Measurements from ENCODE around the gene MTA1.

MTA1 gene

GRCh38 chr14:105478398-105479251 is 59.0 kb downstream of the MTA1 start:
- DNase-seq = no peak

- no peak for DNase-seq
Measured at GRCh38 chr14:105479431-105480158, 60.0 kb downstream of the MTA1 start.

DNA sequence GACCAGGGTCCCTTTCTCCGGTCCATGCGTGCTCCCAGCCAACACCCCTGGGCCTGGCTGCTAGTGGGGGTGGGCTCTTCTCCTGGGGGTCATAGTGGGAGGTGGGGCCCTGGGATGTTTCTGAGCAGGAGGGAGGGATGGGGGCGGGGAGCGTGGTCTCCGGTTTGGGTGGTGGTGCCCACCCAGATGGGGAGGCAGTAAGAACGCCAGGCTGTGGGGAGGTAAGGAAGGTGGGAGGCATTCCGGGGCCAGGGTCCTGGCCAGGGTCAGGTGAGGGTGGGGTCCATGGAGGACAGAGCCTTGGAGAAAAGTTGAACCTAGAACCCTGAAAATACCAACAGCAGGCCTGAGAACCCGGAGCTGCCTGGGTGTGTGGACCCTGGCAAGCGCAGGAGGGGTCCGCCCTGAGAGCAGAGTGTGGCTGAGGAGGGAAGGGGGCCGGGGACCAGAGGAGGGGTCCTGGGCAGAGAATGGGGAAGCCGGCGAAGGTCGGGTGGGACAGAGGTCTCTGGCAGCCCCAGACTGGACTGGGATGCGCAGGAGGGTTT is 60.6 kb downstream of the MTA1 start:
- DNase-seq = no peak

GRCh38 chr14:105480807-105481801 is 61.5 kb downstream of the MTA1 start:
- peak; percentile 49 for DNase-seq

- peak; percentile 88 for DNase-seq
Measured at GRCh38 chr14:105481886-105482457, 62.3 kb downstream of the MTA1 start.

DNA sequence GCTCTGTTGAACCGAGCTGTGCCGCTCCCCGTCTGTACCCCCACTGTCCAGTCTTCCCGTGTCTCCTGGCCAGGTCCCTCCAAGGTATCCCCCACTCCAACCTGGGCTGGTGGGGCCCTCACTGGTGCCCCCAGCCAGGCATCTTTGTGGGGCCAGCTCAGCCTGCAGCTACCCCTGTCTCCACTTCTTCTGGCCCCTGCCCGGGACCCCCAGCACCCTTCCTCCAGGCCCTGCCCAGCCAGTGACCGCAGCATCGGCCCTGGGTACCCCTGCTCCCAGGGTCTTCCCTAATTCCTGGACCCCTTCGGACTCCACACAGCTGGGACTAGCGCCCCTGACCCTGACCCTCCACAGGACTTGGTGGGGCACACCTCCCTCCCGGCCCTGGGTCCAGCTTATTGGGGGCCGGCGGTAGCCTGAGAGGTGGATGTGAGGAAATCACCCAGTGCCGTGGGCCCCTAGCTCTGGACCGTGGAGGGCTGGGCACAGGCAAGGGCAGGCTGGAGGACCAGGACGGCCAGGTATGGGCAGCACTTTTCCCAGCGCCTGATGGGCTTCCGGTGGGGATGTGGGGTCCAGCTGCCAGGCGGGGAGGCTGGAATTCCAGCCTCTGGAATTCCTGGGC is 63.0 kb downstream of the MTA1 start:
- no peak for DNase-seq

- DNase-seq = no peak
Measured at GRCh38 chr14:105483300-105484068, 63.9 kb downstream of the MTA1 start.

GRCh38 chr14:105484069-105484996 is 64.7 kb downstream of the MTA1 start:
- no peak for DNase-seq

DNA sequence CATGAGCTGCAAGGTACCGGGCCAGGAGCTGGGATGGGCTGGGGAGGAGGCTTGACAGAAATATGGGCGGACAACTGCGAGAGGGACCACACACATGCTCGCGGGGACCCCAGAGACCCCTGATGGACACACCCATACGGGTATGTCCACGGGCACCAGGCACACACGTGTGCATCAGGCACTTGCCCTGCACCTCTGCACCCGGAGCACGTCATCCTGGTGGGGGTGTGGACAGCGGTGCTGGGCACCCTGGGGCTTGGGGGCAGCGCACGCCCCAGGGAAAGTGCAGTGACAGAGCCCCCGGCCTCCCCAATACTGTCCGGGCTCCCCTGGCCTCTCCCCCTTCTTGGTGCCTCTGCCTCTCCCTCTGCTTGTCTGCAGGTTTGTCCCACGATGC is 65.4 kb downstream of the MTA1 start:
- no peak for DNase-seq

- no peak for DNase-seq
Measured at GRCh38 chr14:105485739-105486162, 66.1 kb downstream of the MTA1 start.

DNA sequence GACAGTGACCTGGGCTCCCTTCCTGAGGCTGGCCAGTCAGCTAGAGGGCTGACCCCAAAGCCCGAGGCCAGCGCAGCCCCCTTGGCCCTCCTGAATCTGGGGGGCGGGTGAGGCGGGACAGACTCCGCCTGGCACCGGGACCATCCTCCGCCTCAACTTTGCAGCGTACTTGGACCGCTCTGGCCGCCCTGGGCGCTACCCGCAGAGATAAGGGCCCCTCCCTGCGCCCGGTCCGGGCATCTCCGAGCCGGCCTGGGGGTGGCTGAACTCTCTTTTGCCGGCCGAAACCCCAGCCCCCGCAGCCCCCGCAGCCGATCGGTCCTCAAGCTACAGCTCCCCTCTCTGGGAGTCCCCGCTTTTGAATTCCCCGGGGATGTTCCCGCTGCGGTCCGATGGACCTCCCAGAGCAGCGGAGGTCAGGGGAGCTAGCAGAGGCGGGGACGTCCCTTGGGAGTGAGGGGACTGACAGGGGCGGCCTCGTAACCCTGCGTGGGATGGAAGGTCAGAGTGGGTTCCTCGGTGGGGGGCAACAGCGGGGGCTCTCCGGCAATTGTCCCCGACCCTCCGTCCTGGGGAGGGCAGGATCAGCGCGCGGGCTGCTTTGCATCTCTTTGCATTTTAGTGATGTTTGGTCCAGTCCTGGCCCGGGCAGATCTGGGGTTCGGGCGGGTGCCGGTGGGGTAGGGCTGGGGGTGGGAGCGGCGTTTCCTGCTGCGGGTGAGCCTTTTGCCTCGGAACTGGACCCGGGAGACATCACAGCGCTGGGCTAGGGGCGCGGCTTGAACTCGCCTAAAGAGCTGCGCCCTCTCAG is 66.7 kb downstream of the MTA1 start, which contains the start of gene CRIP1:
Gene CRIP1, plus strand, starts transcription at position 724 of the 811 bp plus-strand sequence. CDS start 374 bp downstream, outside the sequence.
- no peak for DNase-seq

DNA sequence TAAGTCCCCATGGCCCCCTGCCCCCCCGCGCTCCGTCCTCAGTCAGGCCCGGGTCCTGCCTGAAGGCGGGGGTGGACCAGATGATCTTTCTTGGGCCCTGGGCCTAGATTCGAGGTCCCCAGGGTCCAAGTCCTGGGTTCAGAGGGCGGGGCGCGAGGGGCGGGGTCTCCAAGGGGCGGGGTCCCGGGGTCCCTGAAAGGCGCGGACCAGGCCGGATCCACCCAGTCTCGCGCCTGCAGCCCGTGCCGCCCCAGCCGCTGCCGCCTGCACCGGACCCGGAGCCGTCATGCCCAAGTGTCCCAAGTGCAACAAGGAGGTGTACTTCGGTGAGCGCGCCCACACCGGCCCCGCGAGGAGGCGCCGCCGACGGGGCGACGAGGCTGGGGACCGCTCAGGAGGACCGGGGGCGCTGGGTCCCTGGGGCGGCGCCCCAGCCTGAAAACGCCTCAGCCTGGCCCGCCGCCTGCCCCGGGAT is 67.4 kb downstream of the MTA1 start:
- DNase-seq = no peak

- DNase-seq = no peak
Measured at GRCh38 chr14:105487449-105487985, 67.9 kb downstream of the MTA1 start.

- DNase-seq = no peak
Measured at GRCh38 chr14:105487986-105488777, 68.6 kb downstream of the MTA1 start.

DNA sequence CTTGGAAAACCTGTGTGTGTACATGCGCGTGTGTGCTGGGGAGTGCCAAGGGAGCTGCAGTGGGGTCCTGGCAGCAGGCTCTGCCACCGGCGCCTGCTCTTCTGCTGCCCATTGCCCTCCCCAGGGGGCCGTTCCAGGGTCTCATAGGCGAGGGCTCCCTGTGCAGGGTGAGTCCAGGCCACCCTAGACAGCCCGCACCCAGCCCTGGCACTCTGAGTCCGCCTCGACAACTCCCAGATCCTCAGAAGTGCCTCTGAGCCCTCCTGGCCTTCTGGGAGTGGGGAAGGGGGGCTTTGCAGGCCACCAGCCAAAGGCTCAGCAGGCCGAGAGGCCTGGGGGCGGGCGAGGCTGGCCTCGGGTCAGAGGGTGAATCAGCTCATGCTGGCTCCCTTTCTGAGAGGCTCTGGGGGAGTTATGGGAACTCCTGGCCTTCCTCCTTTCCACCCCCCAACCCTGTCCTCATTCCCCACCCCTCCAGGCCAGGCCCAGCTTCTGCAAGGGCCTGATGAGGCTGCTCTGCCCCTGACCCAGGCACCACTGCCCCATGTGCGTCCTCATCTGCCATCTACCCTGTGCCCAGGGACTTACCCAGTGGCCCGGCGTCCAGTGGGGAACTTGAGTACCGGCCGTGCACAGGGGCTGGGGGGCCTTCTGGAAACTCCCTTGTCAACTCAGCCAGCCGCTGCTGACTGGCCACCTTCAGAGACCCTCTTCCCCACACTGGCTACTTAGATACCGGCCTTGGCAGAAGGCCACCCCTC is 69.3 kb downstream of the MTA1 start:
- DNase-seq = no peak

DNA sequence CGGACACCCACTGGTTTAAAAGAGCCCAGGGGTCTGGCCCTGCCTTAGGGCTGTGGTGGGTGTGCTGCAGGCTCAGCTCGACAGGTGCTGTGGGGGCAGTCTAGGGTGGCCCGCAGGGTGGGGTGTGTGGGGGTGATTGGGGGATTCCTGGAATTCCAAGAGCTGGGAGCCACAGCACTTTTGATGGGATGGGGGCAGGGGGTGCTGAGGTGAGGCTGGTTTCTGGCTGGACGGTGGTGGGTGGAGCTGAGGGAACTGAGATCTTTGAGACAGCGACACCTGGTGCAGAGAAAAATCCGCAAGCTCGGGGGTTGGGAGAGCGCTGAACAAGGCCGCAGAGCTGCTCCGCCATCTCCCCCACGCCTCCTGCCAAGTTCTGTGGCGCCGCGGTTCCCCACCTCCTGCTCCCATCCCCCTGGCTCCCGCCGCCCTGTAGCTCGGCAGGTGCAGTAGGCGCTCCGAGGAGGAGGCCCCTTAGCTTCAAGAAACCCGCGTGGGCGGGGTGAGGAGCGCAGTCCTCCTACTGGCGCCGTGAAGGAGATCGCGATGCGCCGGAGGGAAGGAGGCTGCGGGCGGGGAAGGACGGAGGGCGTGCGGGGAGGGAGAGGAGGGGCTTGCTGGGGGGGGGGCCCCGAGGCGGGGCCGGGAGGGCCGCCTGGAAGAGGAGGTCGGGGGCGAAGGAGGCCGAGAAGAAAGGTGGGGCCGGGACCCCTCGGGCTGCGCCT is 70.1 kb downstream of the MTA1 start:
- peak; percentile 64 for DNase-seq

Data from amniotic stem cell (primary cell).